ENCODE measurements around the gene MMP7. TPM values are rescaled to one million over a fixed set of nuclear protein-coding genes. Genes with fewer than 3 reads are reported as not detected.

The MMP7 gene
- total RNA-seq, 2 experiments from 2014 or later = not detected

GRCh38 chr11:102527684-102528083 is 2.9 kb downstream of the MMP7 start:
- intact Hi-C loops (cut with micrococcal nuclease; ENCODE audit: unreplicated experiment) = no loop called here
- H3K36me3 ChIP-seq (ENCODE audit: insufficient read depth, low read length) = no peaks in the 10 kb centered on the region
- H3K27ac ChIP-seq (ENCODE audit: low read depth, low read length, poor library complexity, severe bottlenecking) = no peak overlapping the region
- no peak overlapping the region for H2AFZ ChIP-seq (ENCODE audit: low read length)
- peaks cover 4% of the 10 kb centered on the region for H3K4me1 ChIP-seq (ENCODE audit: insufficient read depth, low read length, poor library complexity, severe bottlenecking)
- H3K4me2 ChIP-seq (ENCODE audit: low read length) = no peak overlapping the region
- no peaks in the 10 kb centered on the region for H3K9me2 ChIP-seq (ENCODE audit: insufficient read depth, low read length)
- no peaks in the 10 kb centered on the region for H4K20me1 ChIP-seq (ENCODE audit: insufficient read depth, low read length)
- no peak for TF ChIP-seq EZH2phosphoT487 (IDR thresholded peaks at IDR 0.05; ENCODE audit: borderline replicate concordance, low read depth, low read length)
- TF ChIP-seq CTCF (conservative IDR thresholded peaks at IDR 0.05; ENCODE audit: low read length) = no peak
- no peaks in the 10 kb centered on the region for H3K9me3 ChIP-seq (ENCODE audit: low read length)
- POLR2A ChIA-PET = interaction anchor here (0.6 to 1.0 kb wide), 2 partner anchors 86 to 1507 kb away, joined by 3 read pairs; no protein-coding TSS in a partner anchor
- CTCF ChIA-PET (ENCODE audit: unreplicated experiment) = no interaction called here
- H3K4me3 ChIP-seq (ENCODE audit: low read depth, low read length, poor library complexity, severe bottlenecking) = no peak overlapping the region
- BruUV-seq (replicated peaks) = no TSS peak
- DNase-seq (ENCODE audit: low spot score) = no peak
- H3K79me2 ChIP-seq (ENCODE audit: insufficient read depth, low read depth, low read length) = no peaks in the 10 kb centered on the region

- no TSS peak for BruUV-seq (replicated peaks)
- Histone ChIP-seq H3K27ac (ENCODE audit: low read depth, low read length, poor library complexity, severe bottlenecking) (no peak overlapping the region), H3K4me1 (ENCODE audit: insufficient read depth, low read length, poor library complexity, severe bottlenecking) (peaks cover 5% of the 10 kb centered on the region), H3K36me3 (ENCODE audit: insufficient read depth, low read length) (no peaks in the 10 kb centered on the region), H3K4me3 (ENCODE audit: low read depth, low read length, poor library complexity, severe bottlenecking) (no peak overlapping the region), H4K20me1 (ENCODE audit: insufficient read depth, low read length) (no peaks in the 10 kb centered on the region), H3K9me2 (ENCODE audit: insufficient read depth, low read length) (no peaks in the 10 kb centered on the region), H3K4me2 (ENCODE audit: low read length) (no peak overlapping the region), H2AFZ (ENCODE audit: low read length) (no peak overlapping the region), H3K9me3 (ENCODE audit: low read length) (no peaks in the 10 kb centered on the region), H3K79me2 (ENCODE audit: insufficient read depth, low read depth, low read length) (no peaks in the 10 kb centered on the region)
- DNase-seq (ENCODE audit: low spot score) = no peak
- intact Hi-C loops (cut with micrococcal nuclease; ENCODE audit: unreplicated experiment) = no loop called here
- ChIA-PET CTCF (ENCODE audit: unreplicated experiment) (interaction anchor here (0.5 kb wide), 1 partner anchor 187 kb away, joined by 3 read pairs; no protein-coding TSS in a partner anchor), POLR2A (interaction anchor here (1.0 to 2.2 kb wide), 3 partner anchors 13 to 86 kb away, joined by 3 to 9 read pairs (median 5); no protein-coding TSS in a partner anchor)
- TF ChIP-seq EZH2phosphoT487 (IDR thresholded peaks at IDR 0.05; ENCODE audit: borderline replicate concordance, low read depth, low read length) = no peak
- TF ChIP-seq CTCF (conservative IDR thresholded peaks at IDR 0.05; ENCODE audit: low read length) = no peak
Observed at GRCh38 chr11:102527041-102527440, 3.5 kb downstream of the MMP7 start.

- H3K9me3 ChIP-seq (ENCODE audit: low read length) = no peaks in the 10 kb centered on the region
- no peak overlapping the region for H3K27ac ChIP-seq (ENCODE audit: low read depth, low read length, poor library complexity, severe bottlenecking)
- peaks cover 5% of the 10 kb centered on the region for H3K4me1 ChIP-seq (ENCODE audit: insufficient read depth, low read length, poor library complexity, severe bottlenecking)
- H2AFZ ChIP-seq (ENCODE audit: low read length) = no peak overlapping the region
- ChIA-PET POLR2A (interaction anchor here (0.5 to 2.7 kb wide), 10 partner anchors 8 to 1209 kb away, joined by 3 to 11 read pairs (median 4); no protein-coding TSS in a partner anchor), CTCF (ENCODE audit: unreplicated experiment) (interaction anchor here (1.4 kb wide), 1 partner anchor 90 kb away, joined by 3 read pairs; no protein-coding TSS in a partner anchor)
- H3K79me2 ChIP-seq (ENCODE audit: insufficient read depth, low read depth, low read length) = no peaks in the 10 kb centered on the region
- H3K36me3 ChIP-seq (ENCODE audit: insufficient read depth, low read length) = no peaks in the 10 kb centered on the region
- intact Hi-C loops (cut with micrococcal nuclease; ENCODE audit: unreplicated experiment) = no loop called here
- H4K20me1 ChIP-seq (ENCODE audit: insufficient read depth, low read length) = no peaks in the 10 kb centered on the region
- no peaks in the 10 kb centered on the region for H3K9me2 ChIP-seq (ENCODE audit: insufficient read depth, low read length)
- TF ChIP-seq CTCF (conservative IDR thresholded peaks at IDR 0.05; ENCODE audit: low read length) (no peak), EZH2phosphoT487 (IDR thresholded peaks at IDR 0.05; ENCODE audit: borderline replicate concordance, low read depth, low read length) (no peak)
- no peak overlapping the region for H3K4me2 ChIP-seq (ENCODE audit: low read length)
- no peak overlapping the region for H3K4me3 ChIP-seq (ENCODE audit: low read depth, low read length, poor library complexity, severe bottlenecking)
- DNase-seq (ENCODE audit: low spot score) = no peak
- no TSS peak for BruUV-seq (replicated peaks)
Observed at GRCh38 chr11:102523887-102524286, 6.7 kb downstream of the MMP7 start.
